BLaER1 (cell line): Measurements from ENCODE around the gene GH1.
"Not testable (repeated sequence)": the region's sequence is repeated elsewhere in the genome, so short reads cannot be mapped to it uniquely, and the experiment has no call there.

Source experiments
- H3K27ac ChIP-seq: shearing (Covaris generic); formaldehyde crosslinking; 2 replicates; pipeline ENCODE4 v1.8.1; 2022
- H3K27me3 ChIP-seq: shearing (Covaris generic); formaldehyde crosslinking; 2 replicates; pipeline ENCODE4 v1.8.1; 2022
- H3K36me3 ChIP-seq: shearing (Covaris generic); formaldehyde crosslinking; 2 replicates; pipeline ENCODE4 v1.8.1; 2022
- H3K4me1 ChIP-seq: shearing (Covaris generic); formaldehyde crosslinking; 2 replicates; pipeline ENCODE4 v1.8.1; 2022
- H3K4me2 ChIP-seq: shearing (Covaris generic); formaldehyde crosslinking; 2 replicates; pipeline ENCODE4 v1.8.1; 2022
- H3K4me3 ChIP-seq: shearing (Covaris generic); formaldehyde crosslinking; 2 replicates; pipeline ENCODE4 v1.8.1; 2022
- H3K9ac ChIP-seq: shearing (Covaris generic); formaldehyde crosslinking; 2 replicates; pipeline ENCODE4 v1.8.1; 2022
- H3K9me3 ChIP-seq: shearing (Covaris generic); formaldehyde crosslinking; 2 replicates; pipeline ENCODE4 v1.8.1; 2022
- H4K20me1 ChIP-seq: shearing (Covaris generic); formaldehyde crosslinking; 2 replicates; pipeline ENCODE4 v1.8.1; 2022
- Cebpa-rat ChIP-seq: shearing (Covaris generic); IDR thresholded peaks from 2 replicates; pipeline ENCODE4 v1.8.1; 2022

GH1 gene

GRCh38 chr17:63918789-63919305, at the start of gene GH1:
Gene GH1, minus strand, starts transcription at chr17:63918839. Its CDS starts 63 bp downstream, at chr17:63918776.
- H3K9ac ChIP-seq, H3K36me3 ChIP-seq, H4K20me1 ChIP-seq, H3K9me3 ChIP-seq, H3K27me3 ChIP-seq, H3K4me3 ChIP-seq: not testable (repeated sequence)
- Histone ChIP-seq H3K4me1 (peaks cover 80% of the 10 kb centered on the region), H3K4me2 (peak within 1 kb of the TSS; percentile 54), H3K27ac (0 out of 2 replicates have a peak within 1 kb of the TSS, but pooled peaks have one; percentile 13)

GRCh38 chr17:63967953-63968352, 49.3 kb upstream of the GH1 start:
- no peaks in the 10 kb centered on the region for H4K20me1 ChIP-seq

GRCh38 chr17:63966646-63967264, 48.1 kb upstream of the GH1 start:
- no peaks in the 10 kb centered on the region for H3K36me3 ChIP-seq
- H3K4me1 ChIP-seq, result peaks cover 20% of the 10 kb centered on the region
- H3K27ac ChIP-seq, result no peak overlapping the region
- no peaks in the 10 kb centered on the region for H3K9me3 ChIP-seq
- H3K27me3 ChIP-seq, result no peaks in the 10 kb centered on the region
- no peak overlapping the region for H3K4me3 ChIP-seq
- TF ChIP-seq Cebpa-rat, result no peak
- no peaks in the 10 kb centered on the region for H4K20me1 ChIP-seq
- no peak overlapping the region for H3K9ac ChIP-seq
- peak overlapping the region; percentile 35 for H3K4me2 ChIP-seq

More at GRCh38 chr17:63967953-63968352, 49.3 kb upstream of the GH1 start:
- H3K9ac ChIP-seq, result no peak overlapping the region
- no peak overlapping the region for H3K27ac ChIP-seq
- no peak for TF ChIP-seq Cebpa-rat
- H3K9me3 ChIP-seq, result no peaks in the 10 kb centered on the region
- peaks cover 8% of the 10 kb centered on the region for H3K4me1 ChIP-seq
- H3K4me3 ChIP-seq, result no peak overlapping the region
- no peak overlapping the region for H3K4me2 ChIP-seq
- H3K27me3 ChIP-seq, result no peaks in the 10 kb centered on the region
- no peaks in the 10 kb centered on the region for H3K36me3 ChIP-seq

GRCh38 chr17:63963123-63963522, 44.5 kb upstream of the GH1 start:
- no peak for TF ChIP-seq Cebpa-rat

DNA sequence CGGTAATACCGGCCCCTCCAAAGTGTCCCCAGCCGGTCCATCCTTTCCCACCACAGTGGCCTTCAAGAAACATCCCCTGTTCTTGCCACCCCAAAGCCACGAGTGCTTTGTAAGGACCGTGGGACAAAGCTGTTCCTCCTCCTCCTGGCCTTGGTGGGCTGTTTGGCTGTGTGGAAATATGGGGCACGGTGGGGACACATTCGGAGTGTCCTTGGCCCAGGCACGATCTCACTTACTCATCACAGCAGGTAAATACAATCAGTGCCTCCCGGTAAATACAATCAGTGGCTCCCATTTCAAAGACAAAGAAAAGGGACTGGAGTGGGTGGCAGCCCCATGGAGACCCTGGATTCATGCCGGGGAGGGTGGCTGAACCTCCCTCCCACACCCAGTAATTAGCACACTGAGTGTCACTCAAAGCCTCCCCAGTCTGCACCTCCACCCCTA, 43.7 kb upstream of the GH1 start:
- Histone ChIP-seq H3K9ac (no peak overlapping the region), H3K27me3 (no peaks in the 10 kb centered on the region), H3K4me2 (no peak overlapping the region), H3K27ac (no peak overlapping the region), H4K20me1 (no peaks in the 10 kb centered on the region), H3K4me1 (peaks cover 43% of the 10 kb centered on the region), H3K36me3 (no peaks in the 10 kb centered on the region), H3K4me3 (no peak overlapping the region), H3K9me3 (no peaks in the 10 kb centered on the region)
- TF ChIP-seq Cebpa-rat, result no peak

More at GRCh38 chr17:63963123-63963522, 44.5 kb upstream of the GH1 start:
- H3K4me3 ChIP-seq, result no peak overlapping the region
- no peak overlapping the region for H3K27ac ChIP-seq
- H3K4me1 ChIP-seq, result peaks cover 43% of the 10 kb centered on the region
- H3K9ac ChIP-seq, result no peak overlapping the region
- H3K4me2 ChIP-seq, result no peak overlapping the region
- H4K20me1 ChIP-seq, result no peaks in the 10 kb centered on the region
- H3K9me3 ChIP-seq, result no peaks in the 10 kb centered on the region
- H3K36me3 ChIP-seq, result no peaks in the 10 kb centered on the region
- no peaks in the 10 kb centered on the region for H3K27me3 ChIP-seq

- peak; percentile 76 for TF ChIP-seq Cebpa-rat
- no peaks in the 10 kb centered on the region for H4K20me1 ChIP-seq
- no peaks in the 10 kb centered on the region for H3K36me3 ChIP-seq
- H3K9ac ChIP-seq, result no peak overlapping the region
- no peaks in the 10 kb centered on the region for H3K9me3 ChIP-seq
- peak overlapping the region; percentile 47; the same call in 1 of the 2 replicates for H3K4me3 ChIP-seq
- H3K4me1 ChIP-seq, result peaks cover 41% of the 10 kb centered on the region
- peak overlapping the region; percentile 72 for H3K4me2 ChIP-seq
- H3K27ac ChIP-seq, result 0 out of 2 replicates have a peak overlapping the region, but pooled peaks have one; percentile 38
- H3K27me3 ChIP-seq, result no peaks in the 10 kb centered on the region
These were observed 42.9 kb upstream of the GH1 start for GRCh38 chr17:63961355-63962212.

DNA sequence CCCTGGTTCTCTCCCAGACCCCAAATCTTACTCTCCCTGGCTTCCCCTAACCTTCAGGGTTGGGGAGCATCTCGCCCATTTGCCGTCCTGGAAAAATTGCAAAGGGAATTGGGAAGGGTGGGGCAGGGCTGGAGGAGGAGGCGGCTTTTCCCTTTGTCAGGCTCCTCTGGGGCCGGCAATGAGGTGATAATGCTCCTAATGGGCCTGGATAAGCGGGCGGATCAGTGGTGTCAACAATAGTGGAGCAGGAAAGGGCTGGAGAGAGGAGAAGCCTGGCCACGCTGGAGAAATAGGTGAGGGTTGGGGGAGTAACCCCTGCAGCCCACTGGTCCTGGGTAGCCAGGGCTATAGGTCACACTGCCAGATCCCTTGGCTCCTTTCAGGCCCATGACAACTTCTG, 41.8 kb upstream of the GH1 start:
- H3K4me2 ChIP-seq, result peak overlapping the region; percentile 72
- H3K9me3 ChIP-seq, result no peaks in the 10 kb centered on the region
- no peak for TF ChIP-seq Cebpa-rat
- no peaks in the 10 kb centered on the region for H3K27me3 ChIP-seq
- H3K9ac ChIP-seq, result no peak overlapping the region
- H3K4me3 ChIP-seq, result 0 out of 2 replicates have a peak overlapping the region, but pooled peaks have one; percentile 47
- H3K36me3 ChIP-seq, result no peaks in the 10 kb centered on the region
- H3K4me1 ChIP-seq, result peaks cover 43% of the 10 kb centered on the region
- H3K27ac ChIP-seq, result peak overlapping the region; percentile 38
- no peaks in the 10 kb centered on the region for H4K20me1 ChIP-seq

DNA sequence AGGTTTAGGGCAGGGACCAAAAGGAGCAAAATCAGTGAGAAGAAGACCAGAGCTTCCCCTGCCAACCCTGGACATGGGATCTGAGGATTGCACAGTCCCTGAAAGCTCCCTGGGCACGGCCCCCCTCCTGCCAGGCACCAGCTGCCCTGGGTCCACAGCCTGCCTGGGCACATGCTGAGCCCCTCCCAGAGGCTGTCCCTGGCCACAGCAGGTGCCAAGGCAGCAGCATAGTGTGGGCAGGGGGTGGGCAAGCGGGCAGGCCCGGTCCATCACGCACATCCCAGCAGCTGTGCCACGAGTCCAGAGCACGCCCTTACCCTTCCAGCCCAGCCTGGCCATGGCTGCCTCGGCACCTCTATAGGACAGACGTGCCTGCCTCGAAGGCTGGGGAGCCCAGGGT, 41.4 kb upstream of the GH1 start:
- H3K9ac ChIP-seq, result no peak overlapping the region
- no peak for TF ChIP-seq Cebpa-rat
- H3K9me3 ChIP-seq, result no peaks in the 10 kb centered on the region
- H3K4me3 ChIP-seq, result no peak overlapping the region
- H3K36me3 ChIP-seq, result no peaks in the 10 kb centered on the region
- H3K4me2 ChIP-seq, result peak overlapping the region; percentile 72
- H3K27ac ChIP-seq, result peak overlapping the region; percentile 38
- H3K4me1 ChIP-seq, result peaks cover 47% of the 10 kb centered on the region
- no peaks in the 10 kb centered on the region for H4K20me1 ChIP-seq
- no peaks in the 10 kb centered on the region for H3K27me3 ChIP-seq

- Histone ChIP-seq H3K9ac (no peak overlapping the region), H3K4me3 (no peak overlapping the region), H3K4me1 (peaks cover 71% of the 10 kb centered on the region), H3K36me3 (no peaks in the 10 kb centered on the region), H3K27me3 (no peaks in the 10 kb centered on the region), H3K9me3 (no peaks in the 10 kb centered on the region), H3K27ac (0 out of 2 replicates have a peak overlapping the region, but pooled peaks have one; percentile 14), H4K20me1 (no peaks in the 10 kb centered on the region), H3K4me2 (no peak overlapping the region)
- TF ChIP-seq Cebpa-rat, result no peak
These were observed 37.8 kb upstream of the GH1 start for GRCh38 chr17:63956296-63956920.
